Upper lobe of left lung (tissue), 4 donors: ENCODE results near the gene EIF3M.

Experiments used
- CTCF ChIP-seq, 6 experiments: fragments of 450-650 bp in 4 of 6; fragments of 200-600 bp in 2 of 6; sonication (generic) in 2 of 6; IDR thresholded peaks; one replicate each; pipeline ENCODE4 v1.5.1; 2016 to 2019; ENCODE audit warnings: antibody characterized with exemption in 6 of 6
- EP300 ChIP-seq, 4 donors: sonication (generic); formaldehyde crosslinking; IDR thresholded peaks; one replicate each; pipeline ENCODE4 v1.5.1; 2017; ENCODE audit warnings: antibody characterized with exemption in 4 of 4, control low read depth in 2 of 4
- POLR2AphosphoS5 ChIP-seq, 2 donors: sonication (generic); formaldehyde crosslinking; IDR thresholded peaks; one replicate each; pipeline ENCODE4 v1.5.1; 2017; ENCODE audit warnings: antibody characterized with exemption in 2 of 2

GRCh38 chr11:32610797-32611352 lies 27.2 kb downstream of the EIF3M start:
- TF ChIP-seq CTCF (IDR thresholded peaks at IDR 0.05) (no peak), POLR2AphosphoS5 (IDR thresholded peaks at IDR 0.05) (no peak), EP300 (IDR thresholded peaks at IDR 0.05) (no peak)
